Measurements from ENCODE around the gene CRNKL1.
"Not testable (repeated sequence)": the region's sequence is repeated elsewhere in the genome, so short reads cannot be mapped to it uniquely, and the experiment has no call there.

Gene CRNKL1

DNA sequence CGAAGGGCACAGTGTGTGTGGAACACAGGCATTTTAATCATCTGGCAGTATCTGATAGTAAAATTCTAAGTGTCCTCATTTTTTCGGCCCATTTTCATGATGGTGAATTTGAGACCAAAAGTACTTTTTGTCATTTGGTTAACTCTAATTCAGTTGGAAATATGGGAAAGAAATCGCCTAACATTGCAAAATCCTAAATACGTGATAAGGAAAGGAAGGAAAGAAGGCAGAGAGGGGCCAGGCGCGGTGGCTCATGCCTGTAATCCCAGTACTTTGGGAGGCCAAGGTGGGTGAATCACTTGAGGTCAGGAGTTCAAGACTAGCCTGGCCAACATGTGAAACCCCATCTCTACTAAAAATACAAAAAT lies 48.3 kb downstream of the CRNKL1 start:
- not testable (repeated sequence) for DNase-seq

DNA sequence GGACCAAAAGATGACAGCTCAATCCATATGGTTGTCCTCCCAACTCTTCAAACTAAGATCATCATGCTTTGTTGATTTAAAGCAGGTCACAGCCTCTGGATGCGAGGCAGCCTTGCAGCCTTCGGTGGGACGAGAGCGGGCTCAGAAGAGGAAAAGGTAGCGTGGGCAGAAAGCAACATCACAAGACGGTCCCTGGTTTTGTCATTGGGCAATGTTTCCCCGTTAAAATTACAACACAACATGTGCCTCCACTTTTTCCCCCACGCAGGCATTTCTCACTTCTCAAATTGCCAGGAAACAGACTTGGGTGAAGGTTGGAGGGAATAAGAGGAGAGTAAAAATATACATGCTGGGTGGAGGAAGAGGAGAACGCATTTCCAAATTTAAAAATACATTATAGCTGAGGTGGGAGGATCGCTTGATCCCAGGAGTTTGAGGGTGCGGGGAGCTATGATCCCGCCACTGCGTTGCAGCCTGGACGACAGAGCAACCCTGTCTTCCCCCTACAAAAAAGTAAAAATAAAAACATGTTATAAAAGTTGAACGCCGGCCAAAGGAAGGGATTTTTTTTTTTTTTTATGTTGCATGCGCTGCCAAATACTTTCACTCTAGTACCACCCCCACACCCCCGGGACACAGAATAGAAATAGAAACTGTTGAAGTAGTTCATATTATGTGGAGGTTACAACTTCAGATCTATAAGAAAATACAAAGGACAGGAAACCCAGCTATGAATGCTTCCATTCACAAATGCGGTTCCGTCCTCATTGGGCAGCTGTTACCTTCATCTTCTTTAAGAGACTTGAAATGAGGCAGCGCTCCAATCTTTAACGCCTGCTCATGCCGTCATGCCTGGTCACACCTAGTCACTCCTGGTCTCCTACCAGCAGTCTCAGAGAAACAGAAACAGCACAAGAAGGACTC lies 49.0 kb downstream of the CRNKL1 start:
- DNase-seq, result no peak

DNA sequence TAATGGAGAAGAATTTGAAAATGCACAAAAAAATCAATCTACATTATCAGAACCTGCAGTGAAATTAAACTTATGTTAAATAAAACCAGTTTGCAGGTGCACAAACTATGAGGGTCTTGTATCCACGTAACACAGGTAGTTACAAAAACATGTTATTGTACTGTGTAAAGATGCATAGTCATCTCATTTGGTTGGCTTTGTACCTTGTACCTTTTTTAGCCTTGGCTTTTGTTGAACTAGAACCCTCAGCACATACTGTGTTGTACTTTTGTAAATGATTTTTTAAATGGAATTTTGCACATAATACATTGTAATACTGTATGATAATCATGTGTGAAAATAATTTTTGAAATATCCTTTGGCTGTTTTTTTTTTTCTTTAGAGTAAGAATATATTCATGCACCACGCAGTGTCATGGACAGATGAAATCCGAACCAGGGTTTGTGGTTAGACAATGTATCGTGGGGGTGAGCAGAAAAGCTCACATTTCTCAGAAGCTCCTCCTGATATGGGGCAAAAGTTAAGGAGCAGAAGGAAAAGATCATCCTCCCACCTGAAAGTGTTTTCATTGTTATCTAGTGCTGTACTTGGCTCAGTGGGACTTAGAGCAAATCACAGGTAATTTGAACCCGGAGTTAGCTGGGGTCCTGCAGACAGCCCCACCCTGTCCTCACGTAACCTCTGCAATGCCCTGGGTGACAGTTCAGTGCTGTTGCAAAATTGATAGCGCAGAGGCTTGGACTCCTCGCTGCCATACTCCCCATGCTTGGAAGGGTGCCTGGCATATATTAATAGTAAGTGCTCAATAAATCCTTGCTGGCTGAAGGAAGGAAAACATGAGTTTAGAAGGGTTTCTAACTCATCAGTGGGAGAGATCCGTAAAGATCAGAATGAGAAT lies 49.9 kb downstream of the CRNKL1 start:
- DNase-seq, result no peak

DNA sequence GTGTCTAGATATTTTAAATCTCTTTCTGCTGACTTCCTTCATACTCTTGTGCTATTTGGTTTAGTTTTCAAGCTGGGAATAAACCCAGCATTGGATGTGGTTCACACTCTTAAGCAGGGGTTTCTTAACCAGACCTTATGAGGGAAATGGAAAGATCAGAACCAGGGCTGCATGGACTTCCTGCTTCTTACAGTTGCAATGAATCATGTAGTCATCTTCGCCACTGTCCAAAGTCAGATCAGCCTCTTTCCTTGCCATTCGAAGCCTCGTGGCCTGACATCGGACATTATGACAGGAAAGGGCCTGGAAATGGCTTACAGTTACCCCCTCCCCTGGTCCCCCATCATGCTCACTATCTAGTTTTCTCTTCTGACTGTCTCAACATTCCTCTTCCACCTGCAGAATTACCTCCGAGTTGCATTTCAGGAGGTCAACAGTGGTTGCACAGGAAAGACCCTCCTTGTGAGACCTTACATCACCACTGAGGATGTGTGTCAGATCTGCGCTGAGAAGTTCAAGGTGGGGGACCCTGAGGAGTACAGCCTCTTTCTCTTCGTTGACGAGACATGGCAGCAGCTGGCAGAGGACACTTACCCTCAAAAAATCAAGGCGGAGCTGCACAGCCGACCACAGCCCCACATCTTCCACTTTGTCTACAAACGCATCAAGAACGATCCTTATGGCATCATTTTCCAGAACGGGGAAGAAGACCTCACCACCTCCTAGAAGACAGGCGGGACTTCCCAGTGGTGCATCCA lies 51.9 kb downstream of the CRNKL1 start:
- no peak for DNase-seq

DNA sequence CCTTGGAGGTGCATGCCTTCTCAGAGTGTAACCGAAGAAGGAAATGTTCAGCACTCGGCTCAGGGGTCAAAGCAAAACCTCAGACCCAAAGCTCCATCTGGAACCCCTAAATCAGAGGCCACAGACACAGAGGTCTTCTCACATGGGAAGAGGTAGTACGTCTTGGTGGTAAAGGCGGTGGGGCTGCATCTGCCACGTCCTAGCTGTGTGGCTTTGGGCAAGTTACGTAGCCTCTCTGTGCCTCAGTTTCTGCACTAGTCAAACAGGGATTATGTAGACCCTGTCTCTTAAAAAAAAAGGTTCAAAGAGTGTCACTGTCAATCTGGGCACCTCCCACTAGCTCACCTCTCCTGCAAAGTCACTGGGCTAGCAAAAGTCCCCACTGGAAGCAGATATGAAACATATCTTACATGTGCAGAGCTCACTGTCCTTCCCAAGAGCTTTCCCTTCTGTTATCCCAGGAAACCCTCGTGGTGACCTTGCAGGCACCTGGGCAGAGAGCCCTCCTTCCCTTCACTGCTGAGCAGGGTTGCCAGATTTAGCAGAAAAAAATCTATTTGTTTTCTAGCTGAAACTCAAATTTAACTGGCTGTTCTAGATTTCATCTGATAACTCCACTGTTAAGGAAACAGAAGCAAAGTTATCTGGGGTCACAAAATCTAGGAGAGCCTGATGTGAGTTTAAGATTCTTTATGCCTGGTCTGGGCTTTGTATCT lies 53.1 kb downstream of the CRNKL1 start:
- DNase-seq, result no peak

DNA sequence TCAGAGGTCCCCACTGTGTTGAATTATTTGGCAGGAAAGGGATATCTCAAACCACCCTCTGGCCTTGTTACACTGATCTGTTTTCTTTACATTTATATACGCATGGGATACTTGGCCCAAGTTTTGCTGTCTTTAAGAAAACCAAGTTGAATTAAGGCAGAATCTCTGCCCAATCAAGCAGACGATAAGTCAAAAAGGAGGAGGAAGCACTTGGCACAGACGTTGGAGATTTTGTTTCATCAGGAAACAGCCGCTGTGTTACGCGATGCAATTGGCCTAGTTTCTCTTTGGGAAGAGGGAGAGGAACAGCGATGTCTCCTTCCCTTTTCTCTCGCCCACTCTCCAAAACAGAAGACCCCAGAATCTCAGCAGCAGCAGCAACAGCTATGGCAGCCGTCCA lies 55.3 kb downstream of the CRNKL1 start:
- no peak for DNase-seq

DNA sequence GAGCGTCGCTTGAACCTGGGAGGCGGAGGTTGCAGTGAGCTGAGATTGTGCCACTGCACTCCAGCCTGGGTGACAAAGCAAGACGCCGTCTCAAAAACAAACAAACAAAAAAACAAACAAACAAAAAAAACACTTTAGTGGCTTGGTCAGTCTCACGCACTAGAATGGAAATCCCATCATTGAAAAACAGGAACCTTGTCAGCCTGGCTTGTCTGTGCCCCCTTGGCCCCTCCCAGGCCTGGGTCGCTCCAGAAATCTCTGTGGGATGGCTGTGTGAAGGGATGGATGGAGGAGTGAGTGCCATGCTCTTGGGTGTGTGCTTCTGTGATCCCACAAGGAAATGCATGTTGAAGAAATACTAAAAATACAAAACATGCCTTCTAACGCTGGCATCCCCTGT lies 56.0 kb downstream of the CRNKL1 start:
- DNase-seq, result no peak

DNA sequence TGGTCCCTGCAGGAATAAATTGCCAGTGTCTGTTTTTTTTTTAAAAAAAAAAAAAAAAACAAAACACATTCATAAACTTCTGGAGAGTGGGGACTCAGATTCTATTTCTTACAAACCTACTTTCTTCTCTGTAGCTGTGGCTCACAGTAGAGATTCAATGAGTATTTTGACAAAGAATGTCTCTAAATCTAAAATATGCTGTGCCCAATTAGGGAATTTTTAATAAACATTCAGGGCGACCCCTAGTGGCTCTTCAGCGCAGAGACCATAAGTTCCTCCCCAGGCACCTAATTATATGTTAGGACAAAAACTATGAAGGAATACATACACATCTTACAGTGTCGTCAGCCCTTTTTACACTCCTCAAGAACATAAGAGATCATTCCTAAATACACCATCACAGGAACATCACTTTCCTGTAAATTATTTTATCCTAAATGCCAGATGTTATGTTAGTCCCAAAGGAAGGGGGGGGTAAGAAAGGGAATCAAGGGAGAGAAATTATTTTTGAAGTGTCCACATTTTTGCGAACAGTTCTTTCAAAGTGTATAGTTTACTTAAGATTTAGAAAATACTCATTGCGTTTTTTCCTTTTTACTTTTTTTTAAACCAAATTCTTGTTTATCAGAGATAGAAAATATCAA lies 56.9 kb downstream of the CRNKL1 start:
- DNase-seq, result no peak

DNA sequence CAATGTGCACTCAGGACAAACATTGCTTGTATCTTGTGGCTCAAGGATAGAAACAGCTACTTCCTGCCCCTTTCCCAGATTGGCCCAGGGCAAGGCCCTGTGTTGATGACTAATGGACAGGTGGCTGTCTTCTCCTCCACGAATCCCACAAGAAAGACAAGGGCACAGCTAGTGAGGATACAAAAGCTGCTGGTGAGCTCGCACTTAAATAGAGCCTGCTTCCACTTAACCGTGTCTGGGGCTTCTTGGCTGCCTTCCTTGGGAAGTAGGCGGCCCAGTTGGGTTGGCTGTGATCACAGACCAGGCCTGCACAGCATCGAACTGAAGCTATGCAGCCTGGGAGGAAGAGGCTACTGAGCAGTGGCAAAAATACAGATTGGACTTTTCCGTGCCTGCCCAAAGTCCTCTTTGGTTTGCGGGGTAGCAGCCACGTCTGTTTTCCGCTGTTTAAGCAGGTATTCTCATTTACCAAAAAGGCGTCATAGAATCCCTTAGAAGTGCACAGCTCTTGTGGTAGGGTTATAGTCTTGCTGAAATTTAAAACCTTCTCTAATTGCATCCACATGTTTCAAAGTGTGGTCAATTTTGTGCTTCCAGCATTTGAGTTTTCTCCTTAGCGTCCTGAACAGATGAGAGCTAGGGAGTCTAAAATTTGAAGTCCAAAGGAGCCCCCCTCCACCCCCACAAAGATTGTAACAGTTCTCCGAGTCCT lies 58.2 kb downstream of the CRNKL1 start:
- DNase-seq, result no peak

DNA sequence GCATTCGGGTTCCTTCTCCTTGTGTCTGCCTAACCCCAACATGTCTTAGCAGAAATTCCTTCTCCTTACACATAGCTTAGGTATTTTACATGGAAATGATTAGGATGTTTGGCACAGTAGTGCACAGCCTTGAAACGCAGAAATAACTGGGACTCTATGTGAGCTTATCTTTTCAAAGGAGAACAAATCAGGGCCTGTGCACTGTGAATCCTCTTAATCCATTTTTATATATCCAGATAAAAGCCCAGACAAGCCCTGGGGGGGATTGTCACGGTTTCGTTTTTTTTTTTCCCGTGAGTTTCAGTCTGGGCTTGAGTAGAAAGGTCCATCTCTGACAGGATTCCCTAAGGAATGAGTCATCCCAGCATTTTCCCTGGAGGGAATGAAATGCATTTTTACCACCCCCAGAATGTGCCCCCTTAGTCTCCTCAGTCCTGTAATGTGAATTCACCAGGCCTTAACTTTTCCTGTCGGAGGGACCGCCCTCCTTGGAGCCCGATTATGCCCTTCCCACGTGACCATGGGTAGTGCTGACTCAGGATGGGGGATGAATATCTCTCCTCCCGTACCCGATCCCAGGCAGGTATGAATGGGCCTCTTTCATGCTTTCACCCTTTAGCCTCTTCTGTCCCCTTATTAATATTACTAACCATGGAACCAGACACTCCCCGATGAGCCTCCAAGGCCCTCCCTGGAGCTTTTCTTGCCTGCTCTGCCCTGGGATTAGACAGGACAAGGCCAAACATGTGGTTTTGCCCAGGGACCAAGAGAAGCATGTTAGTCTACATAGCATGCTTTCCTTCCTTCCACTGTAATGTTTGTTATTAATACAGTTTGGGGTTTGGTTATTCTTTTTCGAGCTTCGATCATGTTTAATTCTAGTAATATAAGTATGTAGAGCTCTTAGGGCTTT lies 59.0 kb downstream of the CRNKL1 start:
- no peak for DNase-seq

DNA sequence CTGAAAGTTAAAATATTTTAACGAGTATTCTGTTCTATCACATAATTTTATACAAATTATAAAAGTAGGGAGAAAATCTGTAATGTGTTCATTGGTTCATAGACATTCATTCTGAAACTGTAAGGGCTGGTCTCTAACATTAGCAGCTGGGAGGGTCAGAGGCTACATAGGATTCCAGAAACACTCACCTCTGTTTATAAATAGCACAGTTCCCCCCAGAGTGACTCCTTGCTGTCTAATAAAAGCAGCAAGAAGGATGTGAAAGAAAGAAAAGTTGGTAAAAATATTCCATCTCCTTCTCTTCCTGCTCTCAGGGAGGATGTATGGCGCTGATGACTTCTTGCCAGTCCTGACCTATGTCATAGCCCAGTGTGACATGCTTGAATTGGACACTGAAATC lies 60.4 kb downstream of the CRNKL1 start:
- no peak for DNase-seq

DNA sequence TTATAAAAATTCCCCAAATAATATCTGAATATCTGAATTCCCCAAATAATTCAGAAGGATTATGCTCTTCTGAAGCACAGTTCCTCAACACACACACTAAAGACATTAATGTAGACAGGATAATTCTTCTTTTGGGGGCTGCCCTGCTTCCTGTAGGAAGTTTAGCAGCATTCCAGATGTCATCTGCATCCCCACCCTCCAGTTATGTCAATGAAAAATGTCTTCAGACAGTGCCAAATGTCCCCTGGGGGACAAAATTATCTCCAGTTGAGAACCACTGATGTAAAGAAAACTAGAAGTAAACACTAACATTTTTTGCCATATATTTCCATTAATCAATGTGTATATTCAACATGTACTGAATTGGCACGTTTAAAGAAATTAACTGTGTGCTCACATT lies 61.0 kb downstream of the CRNKL1 start:
- no peak for DNase-seq

DNA sequence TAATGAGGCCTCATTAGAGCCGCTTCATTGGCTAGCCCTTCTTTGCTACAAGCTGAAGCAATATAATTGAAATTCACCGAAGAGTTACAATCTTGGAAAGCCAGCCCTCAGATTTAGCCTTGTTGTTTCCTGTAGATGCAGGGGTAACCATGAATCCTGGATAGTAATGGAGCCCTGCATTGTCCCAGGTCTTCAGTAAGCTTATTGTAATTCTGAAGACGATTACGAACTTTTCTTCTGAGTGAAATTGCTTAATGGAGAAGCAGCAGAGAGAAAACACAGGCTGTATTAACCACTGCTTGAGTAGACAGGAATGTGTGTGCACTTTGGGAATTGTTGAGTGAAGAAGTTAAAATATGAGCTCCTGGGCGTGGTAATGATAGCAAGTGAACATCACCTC lies 61.4 kb downstream of the CRNKL1 start:
- DNase-seq, result no peak

DNA sequence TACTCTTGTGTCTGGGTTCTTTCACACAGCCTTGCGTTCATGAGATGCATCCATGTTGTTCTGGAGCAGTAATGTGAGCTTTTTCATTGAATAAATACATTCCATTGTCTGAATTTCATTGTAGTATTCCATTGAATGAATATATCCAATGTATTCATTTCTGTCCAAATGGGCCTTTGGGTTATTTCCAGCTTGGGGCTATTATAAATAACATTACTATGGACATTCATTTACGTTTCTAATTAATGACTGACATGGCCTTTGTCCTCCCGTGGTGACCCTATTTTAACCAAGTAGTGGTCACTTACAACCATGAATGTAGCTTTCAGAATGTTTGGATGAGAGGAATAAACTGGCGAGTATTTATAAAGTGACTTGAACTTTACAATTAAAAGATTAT lies 65.2 kb downstream of the CRNKL1 start:
- no peak for DNase-seq

DNA sequence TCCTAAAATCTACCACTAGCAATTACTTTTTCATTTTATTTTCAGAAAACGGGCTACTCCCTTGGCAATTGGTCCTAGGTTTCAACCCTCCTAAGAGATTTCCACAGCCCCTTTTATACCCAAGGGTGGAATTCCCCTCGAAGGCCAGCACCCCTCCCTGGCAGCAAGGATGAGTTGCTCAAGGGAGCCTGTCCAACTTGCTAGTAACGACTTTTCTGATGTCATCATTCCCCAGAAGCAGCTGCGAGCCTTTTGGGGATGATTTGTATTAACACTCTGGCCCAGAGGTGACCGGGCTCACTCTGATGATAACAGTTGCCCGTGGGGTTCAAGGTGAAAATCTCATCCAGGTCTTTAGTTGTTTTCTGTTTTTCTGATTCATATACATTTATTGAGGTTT lies 65.8 kb downstream of the CRNKL1 start:
- DNase-seq, result no peak

Measured in activated T-cell treated with anti-CD3 and anti-CD28 coated beads, Interleukin-2, amount 50 U/mL, for 1 hour (primary cell).